SK-N-SH (cell line): ENCODE measurements around the gene SPATA21. TPM values are rescaled to one million over a fixed set of nuclear protein-coding genes. Genes with fewer than 3 reads are reported as not detected.

Source experiments
- CTCF ChIA-PET: fragments of 300-600, 350-600 bp; formaldehyde crosslinking; extraction: SDS; loops from one replicate; lab custom pipeline; 2021; lab: Yijun Ruan, JAX
- POLR2A ChIA-PET: fragments of 350-600 bp; sonication (Branson Sonifier 250); formaldehyde crosslinking; extraction: SDS; loops from one replicate; lab custom pipeline; 2020; ENCODE audit warnings: antibody characterized with exemption, inconsistent platforms; lab: Yijun Ruan, JAX
- DNase-seq: peaks from one replicate; pipeline ENCODE4 v3.0.0; 2012
- H2AFZ ChIP-seq: fragments of 200-600 bp; sonication (generic); 2 replicates; pipeline ENCODE4 v1.8.1; 2016; ENCODE audit warnings: antibody characterized with exemption, mild to moderate bottlenecking, low read depth
- H3F3A ChIP-seq: fragments of 200-600 bp; sonication (generic); replicated peaks from 2 replicates; pipeline ENCODE3; 2016; ENCODE audit warnings: antibody characterized with exemption, mild to moderate bottlenecking; ENCODE audit not compliant: insufficient read depth
- H3K27ac ChIP-seq, 2 experiments: fragments of 200-500 bp in 1 of 2; fragments of 200-600 bp in 1 of 2; sonication (Bioruptor generic) in 1 of 2; sonication (generic), shearing (Covaris generic) in 1 of 2; 2 replicates each; pipeline versions ENCODE4 v1.5.1 to v1.6.1; 2014 to 2016; ENCODE audit warnings: low read depth in 2 of 2, inconsistent platforms in 1 of 2, low read length in 1 of 2, mild to moderate bottlenecking in 1 of 2, mixed read lengths in 1 of 2
- H3K27me3 ChIP-seq: fragments of 200-600 bp; sonication (generic), shearing (Covaris generic); 2 replicates; pipeline ENCODE4 v1.6.1; 2016; ENCODE audit warnings: mixed run types; ENCODE audit not compliant: insufficient read depth
- H3K36me3 ChIP-seq, 2 experiments: fragments of 200-500 bp in 1 of 2; fragments of 200-600 bp in 1 of 2; sonication (Bioruptor generic) in 1 of 2; sonication (generic) in 1 of 2; replicated peaks in 1 of 2; 2 replicates each; pipeline versions ENCODE3 to v1.5.1; 2014 to 2016; ENCODE audit warnings: low read length in 1 of 2, mild to moderate bottlenecking in 1 of 2; ENCODE audit not compliant: insufficient read depth in 2 of 2, control insufficient read depth in 1 of 2
- H3K4me1 ChIP-seq, 2 experiments: fragments of 200-500 bp in 1 of 2; fragments of 200-600 bp in 1 of 2; sonication (Bioruptor generic) in 1 of 2; sonication (generic), shearing (Covaris generic) in 1 of 2; 2 replicates each; pipeline versions ENCODE4 v1.5.1 to v1.6.1; 2014 to 2016; ENCODE audit warnings: low read depth in 1 of 2, low read length in 1 of 2, mixed run types in 1 of 2; ENCODE audit not compliant: insufficient read depth in 2 of 2, control insufficient read depth in 1 of 2
- H3K4me2 ChIP-seq: fragments of 200-600 bp; sonication (generic), shearing (Covaris generic); 2 replicates; pipeline ENCODE4 v1.6.1; 2017; ENCODE audit warnings: mixed run types
- H3K4me3 ChIP-seq, 2 experiments: fragments of 200-500 bp in 1 of 2; fragments of 200-600 bp in 1 of 2; sonication (Bioruptor generic) in 1 of 2; sonication (generic), shearing (Covaris generic) in 1 of 2; 2 replicates each; pipeline versions ENCODE4 v1.5.1 to v1.8.1; 2014 to 2016; ENCODE audit warnings: low read depth in 2 of 2, inconsistent platforms in 1 of 2, low read length in 1 of 2, mild to moderate bottlenecking in 1 of 2, mixed read lengths in 1 of 2, moderate library complexity in 1 of 2
- H3K79me2 ChIP-seq: fragments of 200-600 bp; sonication (generic); 2 replicates; pipeline ENCODE4 v1.8.1; 2017; ENCODE audit warnings: mild to moderate bottlenecking; ENCODE audit not compliant: insufficient read depth
- H3K9ac ChIP-seq: fragments of 200-600 bp; sonication (generic); 2 replicates; pipeline ENCODE4 v1.6.1; 2017; ENCODE audit warnings: mixed run types
- H3K9me2 ChIP-seq: fragments of 200-600 bp; sonication (generic); 2 replicates; pipeline ENCODE4 v1.6.1; 2017; ENCODE audit warnings: mixed run types
- H3K9me3 ChIP-seq: fragments of 200-600 bp; sonication (generic); 2 replicates; pipeline ENCODE4 v1.6.1; 2017; ENCODE audit warnings: mixed run types, mild to moderate bottlenecking, moderate library complexity
- H4K20me1 ChIP-seq: fragments of 200-600 bp; sonication (generic); 2 replicates; pipeline ENCODE4 v1.6.1; 2017; ENCODE audit warnings: mild to moderate bottlenecking, mixed run types; ENCODE audit not compliant: insufficient read depth
- CHD2 ChIP-seq: fragments of 150-350 bp; IDR thresholded peaks from 2 replicates; pipeline ENCODE4 v1.6.1; 2018; ENCODE audit warnings: low read length; ENCODE audit not compliant: partially characterized antibody
- EP300 ChIP-seq, 2 experiments: IDR thresholded peaks; 2 replicates each; pipeline versions ENCODE4 v1.4.0 to v1.6.1; 2012; ENCODE audit warnings: borderline replicate concordance in 1 of 2, low read depth in 1 of 2, low read length in 1 of 2
- EZH2phosphoT487 ChIP-seq: fragments of 200-600 bp; sonication (generic); IDR thresholded peaks from 2 replicates; pipeline ENCODE4 v1.6.1; 2017; ENCODE audit warnings: low read depth, mixed run types, mild to moderate bottlenecking, antibody characterized with exemption, moderate library complexity, borderline replicate concordance
- FOXJ3 ChIP-seq: sonication (generic); formaldehyde crosslinking; IDR thresholded peaks from 2 replicates; pipeline ENCODE4 v1.5.1; 2020; ENCODE audit warnings: mild to moderate bottlenecking, missing genetic modification reagents
- FOXM1 ChIP-seq: IDR thresholded peaks from 2 replicates; pipeline ENCODE4 v1.4.0; 2012; ENCODE audit warnings: low read depth, mild to moderate bottlenecking
- GABPA ChIP-seq: IDR thresholded peaks from 2 replicates; pipeline ENCODE4 v1.4.0; 2012; ENCODE audit warnings: low read depth, mild to moderate bottlenecking
- IRF3 ChIP-seq: fragments of 150-350 bp; IDR thresholded peaks from 2 replicates; pipeline ENCODE4 v1.6.1; 2016; ENCODE audit warnings: mild to moderate bottlenecking, low read depth, low read length
- NRF1 ChIP-seq: IDR thresholded peaks from 2 replicates; pipeline ENCODE4 v1.6.1; 2012; ENCODE audit warnings: low read depth, mild to moderate bottlenecking, low read length
- RAD21 ChIP-seq: IDR thresholded peaks from 2 replicates; pipeline ENCODE4 v1.6.1; 2012; ENCODE audit warnings: mild to moderate bottlenecking, low read length
- RCOR1 ChIP-seq: fragments of 150-350 bp; IDR thresholded peaks from 2 replicates; pipeline ENCODE4 v1.6.1; 2017; ENCODE audit warnings: antibody characterized with exemption, low read length
- REST ChIP-seq: IDR thresholded peaks from 2 replicates; pipeline ENCODE4 v1.6.1; 2012; ENCODE audit warnings: mild to moderate bottlenecking, low read depth, low read length, moderate library complexity
- RXRA ChIP-seq: IDR thresholded peaks from 2 replicates; pipeline ENCODE4 v1.4.0; 2012; ENCODE audit warnings: low read depth, mild to moderate bottlenecking, borderline replicate concordance
- SIN3A ChIP-seq: IDR thresholded peaks from 2 replicates; pipeline ENCODE4 v1.6.1; 2012; ENCODE audit warnings: low read depth, mild to moderate bottlenecking, low read length, moderate library complexity, borderline replicate concordance
- SMC3 ChIP-seq: IDR thresholded peaks from 2 replicates; pipeline ENCODE4 v1.6.1; 2012; ENCODE audit warnings: low read depth, low read length, improper control_type of control experiment
- TAF1 ChIP-seq: IDR thresholded peaks from 2 replicates; pipeline ENCODE4 v1.6.1; 2012; ENCODE audit warnings: low read depth, mild to moderate bottlenecking, low read length, moderate library complexity, borderline replicate concordance
- TCF12 ChIP-seq: IDR thresholded peaks from 2 replicates; pipeline ENCODE4 v1.4.0; 2012
- USF2 ChIP-seq: fragments of 150-350 bp; IDR thresholded peaks from 2 replicates; pipeline ENCODE4 v1.6.1; 2017; ENCODE audit warnings: antibody characterized with exemption, low read length, low read depth, borderline replicate concordance
- YY1 ChIP-seq: IDR thresholded peaks from 2 replicates; pipeline ENCODE4 v1.4.0; 2012; ENCODE audit warnings: low read depth, mild to moderate bottlenecking
- WGBS: methylation state at CpG from one replicate; pipeline ENCODE4 v1.1.6; 2017; ENCODE audit warnings: low lambda C conversion rate; 5-methylcytosine and 5-hydroxymethylcytosine counted together
- polyA plus RNA-seq, 3 experiments: library from polyadenylated mRNA; depleted of rRNA; stranded (reverse); fragments of >200 nt; gene quantifications; 2 replicates each; pipeline ENCODE4 v1.2.3, GENCODE V29; 2012
- TF ChIP-seq, protein P1 (sequence below): IDR thresholded peaks from 2 replicates; pipeline ENCODE4 v1.4.0; 2012; ENCODE audit warnings: low read depth, borderline replicate concordance
- TF ChIP-seq, protein P2 (sequence below): IDR thresholded peaks from 2 replicates; pipeline ENCODE4 v1.4.0; 2012; ENCODE audit warnings: low read depth

The SPATA21 gene
- polyA plus RNA-seq, 1 of the 3 experiments (the other 2 are of a cell fraction) = 0.10 TPM

- TF ChIP-seq REST = no peak
- TF ChIP-seq CHD2 = no peak
- no peak for TF ChIP-seq SMC3
- TF ChIP-seq, protein P1, sequence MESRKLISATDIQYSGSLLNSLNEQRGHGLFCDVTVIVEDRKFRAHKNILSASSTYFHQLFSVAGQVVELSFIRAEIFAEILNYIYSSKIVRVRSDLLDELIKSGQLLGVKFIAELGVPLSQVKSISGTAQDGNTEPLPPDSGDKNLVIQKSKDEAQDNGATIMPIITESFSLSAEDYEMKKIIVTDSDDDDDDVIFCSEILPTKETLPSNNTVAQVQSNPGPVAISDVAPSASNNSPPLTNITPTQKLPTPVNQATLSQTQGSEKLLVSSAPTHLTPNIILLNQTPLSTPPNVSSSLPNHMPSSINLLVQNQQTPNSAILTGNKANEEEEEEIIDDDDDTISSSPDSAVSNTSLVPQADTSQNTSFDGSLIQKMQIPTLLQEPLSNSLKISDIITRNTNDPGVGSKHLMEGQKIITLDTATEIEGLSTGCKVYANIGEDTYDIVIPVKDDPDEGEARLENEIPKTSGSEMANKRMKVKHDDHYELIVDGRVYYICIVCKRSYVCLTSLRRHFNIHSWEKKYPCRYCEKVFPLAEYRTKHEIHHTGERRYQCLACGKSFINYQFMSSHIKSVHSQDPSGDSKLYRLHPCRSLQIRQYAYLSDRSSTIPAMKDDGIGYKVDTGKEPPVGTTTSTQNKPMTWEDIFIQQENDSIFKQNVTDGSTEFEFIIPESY = no peak
Observed at GRCh38 chr1:16402742-16403141, 34.5 kb downstream of the SPATA21 start (continued).

GRCh38 chr1:16398371-16398953 lies 38.8 kb downstream of the SPATA21 start:
- H2AFZ ChIP-seq = no peak overlapping the region
- no peak overlapping the region for H3K4me3 ChIP-seq
- peaks cover 2% of the 10 kb centered on the region for H3F3A ChIP-seq
- no peak overlapping the region for H3K9ac ChIP-seq
- POLR2A ChIA-PET = no interaction called here
- peaks cover 11% of the 10 kb centered on the region for H4K20me1 ChIP-seq
- peaks cover 12 to 49% of the 10 kb centered on the region in 2 experiments for H3K36me3 ChIP-seq
- H3K9me3 ChIP-seq = no peaks in the 10 kb centered on the region
- H3K27ac ChIP-seq = no peak overlapping the region
- CTCF ChIA-PET = no interaction called here
- 100% methylated on average over 2 of the region's 5 CpGs for WGBS
- H3K4me1 ChIP-seq = peaks cover 0 to 12% of the 10 kb centered on the region in 2 experiments; a peak in 3 of 4 replicates
- H3K4me2 ChIP-seq = no peak overlapping the region
- peaks cover 30% of the 10 kb centered on the region for H3K79me2 ChIP-seq
- TF ChIP-seq TAF1 (no peak), RCOR1 (no peak), NRF1 (no peak), RXRA (no peak), TCF12 (no peak), YY1 (no peak), FOXM1 (no peak), IRF3 (no peak), USF2 (no peak), FOXJ3 (CRISPR knock-in tag) (no peak), EZH2phosphoT487 (no peak), SIN3A (no peak), GABPA (no peak), SMC3 (no peak), EP300 (IDR thresholded peaks at IDR 0.05; ENCODE audit: borderline replicate concordance in 1 of 2, low read depth in 1 of 2, low read length in 1 of 2) (no peak), RAD21 (no peak)
- TF ChIP-seq, protein P1 = no peak
- TF ChIP-seq, protein P2, sequence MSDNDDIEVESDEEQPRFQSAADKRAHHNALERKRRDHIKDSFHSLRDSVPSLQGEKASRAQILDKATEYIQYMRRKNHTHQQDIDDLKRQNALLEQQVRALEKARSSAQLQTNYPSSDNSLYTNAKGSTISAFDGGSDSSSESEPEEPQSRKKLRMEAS = no peak
- no peaks in the 10 kb centered on the region for H3K9me2 ChIP-seq
- DNase-seq = no peak
- no peaks in the 10 kb centered on the region for H3K27me3 ChIP-seq
